Uterus (tissue), 2 donors: ENCODE data around the gene MIPEP.

ENCODE experiments used
- CTCF ChIP-seq, 4 experiments: fragments of 200-600 bp in 2 of 4; fragments of 450-650 bp in 2 of 4; sonication (generic) in 2 of 4; IDR thresholded peaks; one replicate each; pipeline ENCODE4 v1.5.1; 2016 to 2019; ENCODE audit warnings: antibody characterized with exemption in 4 of 4, mild to moderate bottlenecking in 2 of 4, moderate library complexity in 1 of 4
- POLR2A ChIP-seq, 2 donors: fragments of 450-650 bp; IDR thresholded peaks; one replicate each; pipeline ENCODE4 v1.6.1; 2016; ENCODE audit warnings: antibody characterized with exemption in 2 of 2, mild to moderate bottlenecking in 1 of 2, moderate library complexity in 1 of 2

- TF ChIP-seq CTCF (IDR thresholded peaks at IDR 0.05) (no peak), POLR2A (IDR thresholded peaks at IDR 0.05) (no peak)
These were observed 138.6 kb downstream of the MIPEP start for GRCh38 chr13:23750383-23751121.
